GM12864 (cell line): Measurements from ENCODE around the gene EYS.

Experiments used
- DNase-seq: peaks from one replicate; pipeline ENCODE4 v3.0.0-alpha.2; 2011; ENCODE audit warnings: low read depth
- H3K4me3 ChIP-seq: 2 replicates; pipeline ENCODE4 v1.5.1; 2011; ENCODE audit warnings: mild to moderate bottlenecking, low read depth, low read length, control low read depth
- TF ChIP-seq, protein P1 (sequence below): IDR thresholded peaks from 2 replicates; pipeline ENCODE4 v1.5.1; 2011; ENCODE audit warnings: low read depth, mild to moderate bottlenecking, moderate library complexity, low read length, control low read depth, inconsistent platforms; ENCODE audit errors: missing control alignments

The EYS gene

DNA sequence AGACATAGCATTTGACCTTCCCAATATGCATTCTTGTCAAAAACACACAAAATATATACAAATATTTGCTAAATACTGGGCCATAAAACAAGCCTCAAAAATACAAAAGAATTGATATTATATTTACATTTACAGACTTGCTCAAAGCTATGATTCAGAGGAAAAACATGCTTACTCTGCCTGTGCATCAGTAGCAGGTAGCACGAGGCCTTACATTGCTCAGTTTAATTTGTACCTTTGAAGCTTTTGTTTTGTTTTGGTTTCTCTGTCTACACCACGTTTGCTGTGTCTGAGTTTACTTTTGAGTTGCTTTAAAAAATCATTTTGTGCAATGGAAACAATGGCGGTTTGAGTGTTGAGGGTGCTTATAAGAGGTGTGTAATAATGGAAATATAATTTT is 1972.1 kb downstream of the EYS start:
- H3K4me3 ChIP-seq, result no peak overlapping the region
- no peak for DNase-seq
- TF ChIP-seq, protein P1, sequence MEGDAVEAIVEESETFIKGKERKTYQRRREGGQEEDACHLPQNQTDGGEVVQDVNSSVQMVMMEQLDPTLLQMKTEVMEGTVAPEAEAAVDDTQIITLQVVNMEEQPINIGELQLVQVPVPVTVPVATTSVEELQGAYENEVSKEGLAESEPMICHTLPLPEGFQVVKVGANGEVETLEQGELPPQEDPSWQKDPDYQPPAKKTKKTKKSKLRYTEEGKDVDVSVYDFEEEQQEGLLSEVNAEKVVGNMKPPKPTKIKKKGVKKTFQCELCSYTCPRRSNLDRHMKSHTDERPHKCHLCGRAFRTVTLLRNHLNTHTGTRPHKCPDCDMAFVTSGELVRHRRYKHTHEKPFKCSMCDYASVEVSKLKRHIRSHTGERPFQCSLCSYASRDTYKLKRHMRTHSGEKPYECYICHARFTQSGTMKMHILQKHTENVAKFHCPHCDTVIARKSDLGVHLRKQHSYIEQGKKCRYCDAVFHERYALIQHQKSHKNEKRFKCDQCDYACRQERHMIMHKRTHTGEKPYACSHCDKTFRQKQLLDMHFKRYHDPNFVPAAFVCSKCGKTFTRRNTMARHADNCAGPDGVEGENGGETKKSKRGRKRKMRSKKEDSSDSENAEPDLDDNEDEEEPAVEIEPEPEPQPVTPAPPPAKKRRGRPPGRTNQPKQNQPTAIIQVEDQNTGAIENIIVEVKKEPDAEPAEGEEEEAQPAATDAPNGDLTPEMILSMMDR, result no peak

DNA sequence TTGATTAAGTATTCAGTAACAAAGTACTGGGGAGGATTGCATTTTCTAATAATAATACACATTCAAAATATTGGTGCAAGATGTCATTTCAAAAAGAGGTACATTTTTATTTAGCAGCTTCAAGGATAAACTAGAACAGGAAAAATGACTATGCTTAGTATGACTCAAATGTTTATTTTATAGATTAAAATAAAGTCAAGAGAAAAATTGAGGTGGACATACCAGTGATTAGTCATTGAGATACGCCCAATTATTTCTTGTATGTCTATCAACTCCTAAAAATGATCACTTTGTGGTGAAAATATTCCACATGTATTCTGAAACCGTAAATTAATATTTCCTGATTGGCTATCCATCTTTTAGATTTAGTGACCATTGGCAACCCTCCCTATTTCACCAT is 1974.7 kb downstream of the EYS start:
- TF ChIP-seq, protein P1, result no peak
- H3K4me3 ChIP-seq, result no peak overlapping the region
- no peak for DNase-seq

DNA sequence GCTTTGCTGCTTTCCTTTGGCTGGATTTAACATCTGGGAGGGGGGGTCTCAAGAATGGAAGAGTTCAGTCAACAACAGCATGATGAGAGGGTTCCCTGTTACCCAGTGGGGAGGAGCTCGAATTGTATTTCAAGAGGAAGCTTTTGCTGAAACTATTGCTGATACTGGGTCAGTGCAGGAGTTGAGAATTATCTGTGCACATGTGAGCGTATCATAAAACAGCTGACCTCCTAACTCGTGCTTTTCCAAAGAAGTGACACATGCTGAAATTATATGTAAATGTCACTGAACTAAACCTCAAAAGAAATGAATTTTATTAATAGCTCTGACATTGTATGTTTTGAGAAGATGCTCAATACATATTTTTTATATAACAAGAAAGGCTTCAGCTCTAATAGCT is 1975.1 kb downstream of the EYS start:
- no peak overlapping the region for H3K4me3 ChIP-seq
- TF ChIP-seq, protein P1, result no peak
- DNase-seq, result no peak

- no peak overlapping the region for H3K4me3 ChIP-seq
- TF ChIP-seq, protein P1, result no peak
These were observed 1976.7 kb downstream of the EYS start for GRCh38 chr6:63730311-63730710.

GRCh38 chr6:63724721-63725120 is 1982.3 kb downstream of the EYS start:
- TF ChIP-seq, protein P1, result no peak
- no peak for DNase-seq

More at GRCh38 chr6:63730311-63730710, 1976.7 kb downstream of the EYS start:
- DNase-seq, result no peak

DNA sequence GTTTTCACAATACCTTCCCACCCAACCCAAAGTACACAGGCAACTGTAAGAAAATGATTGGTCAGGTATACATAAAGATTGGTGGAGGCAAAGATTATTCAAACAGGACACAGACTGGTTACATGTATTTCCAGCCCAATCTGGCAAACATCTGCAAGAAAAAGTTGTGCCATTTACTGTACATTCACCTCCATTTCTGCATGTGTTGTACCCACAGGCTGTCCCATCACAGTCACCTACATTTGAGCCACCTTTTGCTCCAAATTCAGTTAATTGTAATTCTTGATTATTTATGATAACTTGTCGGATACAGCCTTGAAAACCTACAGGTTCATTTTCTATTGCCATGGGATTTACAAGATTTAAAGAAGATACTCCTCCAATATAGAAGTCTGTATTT is 1985.8 kb downstream of the EYS start:
- DNase-seq, result no peak
- H3K4me3 ChIP-seq, result no peak overlapping the region
- TF ChIP-seq, protein P1, result no peak

More at GRCh38 chr6:63724721-63725120, 1982.3 kb downstream of the EYS start:
- H3K4me3 ChIP-seq, result no peak overlapping the region

GRCh38 chr6:63716169-63716568 is 1990.9 kb downstream of the EYS start:
- H3K4me3 ChIP-seq, result no peak overlapping the region
- TF ChIP-seq, protein P1, result no peak
- DNase-seq, result no peak
